CD4-positive, alpha-beta T cell treated with Interferon alpha-2 for 1 hour (primary cell): Measurements from ENCODE around the gene CCM2L.
"Not testable (repeated sequence)": the region's sequence is repeated elsewhere in the genome, so short reads cannot be mapped to it uniquely, and the experiment has no call there.

ENCODE experiments used
- DNase-seq, 2 donors: peaks; one replicate each; pipeline ENCODE4 v3.0.0-alpha.2; 2020 to 2022

The CCM2L gene

GRCh38 chr20:32031007-32031958 lies 21.0 kb downstream of the CCM2L start:
- peak; percentile 52 to 57 for DNase-seq

- DNase-seq, result no peak
These were observed 23.1 kb downstream of the CCM2L start for GRCh38 chr20:32033316-32033715.

- not testable (repeated sequence) for DNase-seq
These were observed 23.5 kb downstream of the CCM2L start for GRCh38 chr20:32033721-32034120.

- peak in 1 of 2 donors; percentile 76 for DNase-seq
These were observed 24.6 kb downstream of the CCM2L start for GRCh38 chr20:32034581-32035425.

- no peak for DNase-seq
These were observed 25.2 kb downstream of the CCM2L start for GRCh38 chr20:32035426-32035779.

GRCh38 chr20:32036252-32036651 lies 26.0 kb downstream of the CCM2L start:
- no peak for DNase-seq

- DNase-seq, result no peak
These were observed 26.7 kb downstream of the CCM2L start for GRCh38 chr20:32036716-32037485.

- no peak for DNase-seq
These were observed 27.7 kb downstream of the CCM2L start for GRCh38 chr20:32037929-32038328.

- peak; percentile 19 to 75 for DNase-seq
These were observed 30.1 kb downstream of the CCM2L start for GRCh38 chr20:32040142-32040953.

GRCh38 chr20:32045999-32046398 lies 35.8 kb downstream of the CCM2L start:
- DNase-seq, result no peak

GRCh38 chr20:32050324-32050841 lies 40.1 kb downstream of the CCM2L start:
- no peak for DNase-seq

GRCh38 chr20:32050851-32051556 lies 40.8 kb downstream of the CCM2L start:
- peak; percentile 34 to 65 for DNase-seq

- no peak for DNase-seq
These were observed 41.5 kb downstream of the CCM2L start for GRCh38 chr20:32051720-32052089.

GRCh38 chr20:32052090-32052777 lies 42.0 kb downstream of the CCM2L start, which contains the start of gene HCK:
Gene HCK, plus strand, starts transcription at chr20:32052242.
- DNase-seq, result peak in 1 of 2 donors; percentile 68

- DNase-seq, result peak; percentile 41 to 85
These were observed 42.6 kb downstream of the CCM2L start for GRCh38 chr20:32052778-32053362.

GRCh38 chr20:32053648-32054047 lies 43.4 kb downstream of the CCM2L start:
- DNase-seq, result no peak

GRCh38 chr20:32056708-32057483 lies 46.7 kb downstream of the CCM2L start:
- no peak for DNase-seq

GRCh38 chr20:32057656-32058184 lies 47.5 kb downstream of the CCM2L start:
- DNase-seq, result no peak

- no peak for DNase-seq
These were observed 49.0 kb downstream of the CCM2L start for GRCh38 chr20:32059189-32059588.
